Jurkat, Clone E6-1 (cell line): ENCODE measurements around the gene ID3.

ENCODE experiments used
- DNase-seq: peaks from one replicate; pipeline ENCODE4 v3.0.0-alpha.2; 2011; ENCODE audit warnings: low read depth, low spot score
- H3K4me3 ChIP-seq: 2 replicates; pipeline ENCODE4 v1.5.1; 2011; ENCODE audit warnings: mild to moderate bottlenecking, low read length, control low read depth, moderate library complexity

Gene ID3

DNA sequence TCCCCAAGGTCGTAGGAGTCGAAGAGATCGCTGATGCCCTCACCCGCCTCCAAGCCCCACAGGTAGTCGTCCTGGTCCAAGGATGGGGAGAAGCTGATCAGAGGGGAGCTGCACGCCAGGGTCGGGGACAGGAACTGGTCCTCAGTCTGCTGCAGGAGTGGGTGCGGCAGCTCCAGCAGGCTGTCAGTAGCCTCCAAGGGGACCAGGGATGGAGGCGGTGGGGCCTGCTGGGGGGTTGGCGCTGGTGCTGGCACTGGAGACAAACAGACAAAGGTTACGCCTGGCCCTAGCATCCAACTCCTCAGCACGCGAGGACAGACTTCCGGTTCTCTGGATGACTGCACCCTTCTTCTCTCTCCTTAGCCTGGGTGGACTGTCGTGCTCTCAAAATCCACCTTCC is 49.4 kb downstream of the ID3 start:
- H3K4me3 ChIP-seq: no peak overlapping the region
- no peak for DNase-seq
